ENCODE measurements around the gene ASRGL1. TPM values are rescaled to one million over a fixed set of nuclear protein-coding genes. Genes with fewer than 3 reads are reported as not detected.

The ASRGL1 gene
- total and polyA plus RNA-seq, 4 donors: 24.5 to 65.2 (median 44.0) TPM

- H3K36me3 ChIP-seq (ENCODE audit: control insufficient read depth, insufficient read depth, low read length): no peaks in the 10 kb centered on the region
- no peak overlapping the region for H3K27ac ChIP-seq (ENCODE audit: low read depth, low read length)
- H3K9me3 ChIP-seq (ENCODE audit: control insufficient read depth, insufficient read depth, low read length): no peaks in the 10 kb centered on the region
- DNase-seq (ENCODE audit: low read depth in 4 of 6, low spot score in 6 of 6): no peak
- 100% methylated on average over 4 of the region's 6 CpGs for WGBS (ENCODE audit: insufficient coverage)
- H3K4me3 ChIP-seq (ENCODE audit: low read depth, low read length): no peak overlapping the region
- no peaks in the 10 kb centered on the region for H3K27me3 ChIP-seq (ENCODE audit: control insufficient read depth, insufficient read depth, low read length)
- peaks cover 44% of the 10 kb centered on the region for H3K4me1 ChIP-seq (ENCODE audit: control insufficient read depth, insufficient read depth, low read length)
Observed at GRCh38 chr11:62404435-62404834, 67.2 kb downstream of the ASRGL1 start.

GRCh38 chr11:62404901-62405300 is 67.7 kb downstream of the ASRGL1 start:
- Histone ChIP-seq H3K4me1 (ENCODE audit: control insufficient read depth, insufficient read depth, low read length) (peaks cover 39% of the 10 kb centered on the region), H3K9me3 (ENCODE audit: control insufficient read depth, insufficient read depth, low read length) (no peaks in the 10 kb centered on the region), H3K27me3 (ENCODE audit: control insufficient read depth, insufficient read depth, low read length) (no peaks in the 10 kb centered on the region), H3K36me3 (ENCODE audit: control insufficient read depth, insufficient read depth, low read length) (no peaks in the 10 kb centered on the region), H3K4me3 (ENCODE audit: low read depth, low read length) (no peak overlapping the region), H3K27ac (ENCODE audit: low read depth, low read length) (no peak overlapping the region)
- DNase-seq (ENCODE audit: low read depth in 4 of 6, low spot score in 6 of 6): no peak
- WGBS (ENCODE audit: insufficient coverage): 90% methylated on average over 5 of the region's 5 CpGs

GRCh38 chr11:62406034-62406433 is 68.8 kb downstream of the ASRGL1 start:
- WGBS (ENCODE audit: insufficient coverage): 45% methylated on average over 3 of the region's 4 CpGs
- Histone ChIP-seq H3K4me3 (ENCODE audit: low read depth, low read length) (no peak overlapping the region), H3K27ac (ENCODE audit: low read depth, low read length) (no peak overlapping the region), H3K4me1 (ENCODE audit: control insufficient read depth, insufficient read depth, low read length) (peaks cover 32% of the 10 kb centered on the region), H3K27me3 (ENCODE audit: control insufficient read depth, insufficient read depth, low read length) (no peaks in the 10 kb centered on the region), H3K9me3 (ENCODE audit: control insufficient read depth, insufficient read depth, low read length) (no peaks in the 10 kb centered on the region), H3K36me3 (ENCODE audit: control insufficient read depth, insufficient read depth, low read length) (no peaks in the 10 kb centered on the region)
- DNase-seq (ENCODE audit: low read depth in 4 of 6, low spot score in 6 of 6): no peak

GRCh38 chr11:62409831-62410230 is 72.6 kb downstream of the ASRGL1 start:
- Histone ChIP-seq H3K27ac (ENCODE audit: low read depth, low read length) (no peak overlapping the region), H3K4me3 (ENCODE audit: low read depth, low read length) (no peak overlapping the region), H3K9me3 (ENCODE audit: control insufficient read depth, insufficient read depth, low read length) (no peaks in the 10 kb centered on the region), H3K36me3 (ENCODE audit: control insufficient read depth, insufficient read depth, low read length) (no peaks in the 10 kb centered on the region), H3K4me1 (ENCODE audit: control insufficient read depth, insufficient read depth, low read length) (peaks cover 28% of the 10 kb centered on the region), H3K27me3 (ENCODE audit: control insufficient read depth, insufficient read depth, low read length) (no peaks in the 10 kb centered on the region)
- DNase-seq (ENCODE audit: low read depth in 4 of 6, low spot score in 6 of 6): no peak
- WGBS (ENCODE audit: insufficient coverage): 78% methylated on average over 6 of the region's 8 CpGs

- no peak for DNase-seq (ENCODE audit: low read depth in 4 of 6, low spot score in 6 of 6)
- H3K4me1 ChIP-seq (ENCODE audit: control insufficient read depth, insufficient read depth, low read length): peaks cover 28% of the 10 kb centered on the region
- H3K4me3 ChIP-seq (ENCODE audit: low read depth, low read length): no peak overlapping the region
- H3K9me3 ChIP-seq (ENCODE audit: control insufficient read depth, insufficient read depth, low read length): no peaks in the 10 kb centered on the region
- 65% methylated on average over 8 of the region's 8 CpGs for WGBS (ENCODE audit: insufficient coverage)
- H3K36me3 ChIP-seq (ENCODE audit: control insufficient read depth, insufficient read depth, low read length): no peaks in the 10 kb centered on the region
- H3K27me3 ChIP-seq (ENCODE audit: control insufficient read depth, insufficient read depth, low read length): no peaks in the 10 kb centered on the region
- no peak overlapping the region for H3K27ac ChIP-seq (ENCODE audit: low read depth, low read length)
Observed at GRCh38 chr11:62410972-62411371, 73.7 kb downstream of the ASRGL1 start.

GRCh38 chr11:62411524-62411923 is 74.3 kb downstream of the ASRGL1 start:
- H3K27ac ChIP-seq (ENCODE audit: low read depth, low read length): peak overlapping the region; percentile 15
- H3K36me3 ChIP-seq (ENCODE audit: control insufficient read depth, insufficient read depth, low read length): no peaks in the 10 kb centered on the region
- H3K27me3 ChIP-seq (ENCODE audit: control insufficient read depth, insufficient read depth, low read length): no peaks in the 10 kb centered on the region
- DNase-seq (ENCODE audit: low read depth in 4 of 6, low spot score in 6 of 6): peak in 3 of 6 donors; percentile 48 to 91 (median 74)
- 36% methylated on average over 3 of the region's 5 CpGs for WGBS (ENCODE audit: insufficient coverage)
- H3K4me3 ChIP-seq (ENCODE audit: low read depth, low read length): no peak overlapping the region
- H3K4me1 ChIP-seq (ENCODE audit: control insufficient read depth, insufficient read depth, low read length): peaks cover 23% of the 10 kb centered on the region
- no peaks in the 10 kb centered on the region for H3K9me3 ChIP-seq (ENCODE audit: control insufficient read depth, insufficient read depth, low read length)

- H3K9me3 ChIP-seq (ENCODE audit: control insufficient read depth, insufficient read depth, low read length): no peaks in the 10 kb centered on the region
- H3K27ac ChIP-seq (ENCODE audit: low read depth, low read length): no peak overlapping the region
- H3K4me3 ChIP-seq (ENCODE audit: low read depth, low read length): no peak overlapping the region
- no peak for DNase-seq (ENCODE audit: low read depth in 4 of 6, low spot score in 6 of 6)
- WGBS (ENCODE audit: insufficient coverage): 67% methylated on average over 7 of the region's 8 CpGs
- no peaks in the 10 kb centered on the region for H3K36me3 ChIP-seq (ENCODE audit: control insufficient read depth, insufficient read depth, low read length)
- H3K4me1 ChIP-seq (ENCODE audit: control insufficient read depth, insufficient read depth, low read length): peaks cover 23% of the 10 kb centered on the region
- no peaks in the 10 kb centered on the region for H3K27me3 ChIP-seq (ENCODE audit: control insufficient read depth, insufficient read depth, low read length)
Observed at GRCh38 chr11:62413060-62413696, 75.9 kb downstream of the ASRGL1 start.

- DNase-seq (ENCODE audit: low read depth in 4 of 6, low spot score in 6 of 6): no peak
- Histone ChIP-seq H3K9me3 (ENCODE audit: control insufficient read depth, insufficient read depth, low read length) (no peaks in the 10 kb centered on the region), H3K36me3 (ENCODE audit: control insufficient read depth, insufficient read depth, low read length) (no peaks in the 10 kb centered on the region), H3K4me3 (ENCODE audit: low read depth, low read length) (no peak overlapping the region), H3K27ac (ENCODE audit: low read depth, low read length) (no peak overlapping the region), H3K27me3 (ENCODE audit: control insufficient read depth, insufficient read depth, low read length) (no peaks in the 10 kb centered on the region), H3K4me1 (ENCODE audit: control insufficient read depth, insufficient read depth, low read length) (peaks cover 25% of the 10 kb centered on the region)
- 43% methylated on average over 6 of the region's 12 CpGs for WGBS (ENCODE audit: insufficient coverage)
Observed at GRCh38 chr11:62416596-62416995, 79.3 kb downstream of the ASRGL1 start.

GRCh38 chr11:62418136-62418535 is 80.9 kb downstream of the ASRGL1 start:
- WGBS (ENCODE audit: insufficient coverage): 89% methylated on average over 4 of the region's 5 CpGs
- H3K9me3 ChIP-seq (ENCODE audit: control insufficient read depth, insufficient read depth, low read length): no peaks in the 10 kb centered on the region
- no peak overlapping the region for H3K4me3 ChIP-seq (ENCODE audit: low read depth, low read length)
- no peaks in the 10 kb centered on the region for H3K36me3 ChIP-seq (ENCODE audit: control insufficient read depth, insufficient read depth, low read length)
- no peak overlapping the region for H3K27ac ChIP-seq (ENCODE audit: low read depth, low read length)
- H3K4me1 ChIP-seq (ENCODE audit: control insufficient read depth, insufficient read depth, low read length): peaks cover 20% of the 10 kb centered on the region
- H3K27me3 ChIP-seq (ENCODE audit: control insufficient read depth, insufficient read depth, low read length): no peaks in the 10 kb centered on the region
- DNase-seq (ENCODE audit: low read depth in 4 of 6, low spot score in 6 of 6): no peak

- Histone ChIP-seq H3K27me3 (ENCODE audit: control insufficient read depth, insufficient read depth, low read length) (no peaks in the 10 kb centered on the region), H3K9me3 (ENCODE audit: control insufficient read depth, insufficient read depth, low read length) (no peaks in the 10 kb centered on the region), H3K4me1 (ENCODE audit: control insufficient read depth, insufficient read depth, low read length) (peaks cover 17% of the 10 kb centered on the region), H3K27ac (ENCODE audit: low read depth, low read length) (peak within 1 kb of the TSS; percentile 68), H3K4me3 (ENCODE audit: low read depth, low read length) (no peak within 1 kb of the TSS), H3K36me3 (ENCODE audit: control insufficient read depth, insufficient read depth, low read length) (no peaks in the 10 kb centered on the region)
- no peak for DNase-seq (ENCODE audit: low read depth in 4 of 6, low spot score in 6 of 6)
- WGBS (ENCODE audit: insufficient coverage): 96% methylated on average over 3 of the region's 4 CpGs
Observed at GRCh38 chr11:62418733-62419132, 81.5 kb downstream of the ASRGL1 start, which contains the start of gene SCGB1A1. Gene SCGB1A1, plus strand, starts transcription at chr11:62419033. Its CDS starts 63 bp downstream, at chr11:62419096.

Data from spinal cord (tissue), 10 donors.